Measurements from ENCODE around the gene GPER1.
A peak's percentile ranks its signal among the peaks of the same experiment; 100 is the strongest.

The GPER1 gene

DNA sequence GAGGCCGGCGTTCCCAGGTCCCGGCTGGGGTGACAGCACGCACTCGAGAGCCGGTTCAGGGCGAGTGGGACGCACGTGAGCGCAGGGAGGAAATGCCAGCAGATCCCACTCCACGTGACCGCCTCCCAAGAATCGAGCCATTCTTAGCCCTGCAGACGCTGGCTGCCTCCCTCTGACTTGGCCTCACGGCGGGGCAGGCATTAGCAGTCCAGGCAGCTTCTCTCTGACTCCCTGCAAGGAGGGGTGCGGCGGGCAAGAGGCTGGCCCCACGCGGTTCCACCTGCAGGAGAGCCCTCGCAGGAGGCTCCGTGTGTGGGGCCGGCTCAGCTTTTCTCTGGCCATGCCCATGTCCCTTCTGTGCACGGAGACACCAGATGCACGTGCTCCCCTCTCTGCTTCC lies 33.5 kb upstream of the GPER1 start:
- no peak for DNase-seq

DNA sequence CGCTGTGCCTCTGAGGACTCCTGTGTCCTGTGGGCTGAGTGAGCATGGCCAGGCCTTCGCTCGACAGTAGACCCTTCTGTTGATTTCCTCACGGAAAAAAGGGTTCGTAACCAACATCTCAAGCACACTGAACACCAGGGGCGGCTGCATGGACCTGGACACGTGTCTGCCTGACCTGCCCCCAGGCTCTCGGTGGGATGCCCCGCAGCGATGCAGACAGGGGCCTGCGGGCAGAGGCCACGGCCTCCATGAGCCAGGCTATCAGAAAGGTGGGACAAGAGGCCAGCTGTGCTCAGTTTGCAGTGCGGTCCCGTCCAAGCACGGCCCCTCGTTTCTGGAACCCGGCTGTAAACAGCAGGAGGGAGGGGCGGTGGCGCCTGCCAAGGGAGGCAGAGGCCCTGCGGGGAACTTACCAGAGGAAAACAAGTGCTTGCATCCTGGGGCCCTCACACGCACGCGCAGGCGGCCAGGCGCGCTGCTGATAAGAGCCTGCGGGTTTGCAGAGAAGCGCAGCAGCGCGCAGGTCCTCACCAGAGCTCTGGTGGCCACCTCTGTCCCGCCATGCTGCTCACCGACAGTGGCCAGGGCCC lies 33.0 kb upstream of the GPER1 start:
- DNase-seq = peak; percentile 64

DNA sequence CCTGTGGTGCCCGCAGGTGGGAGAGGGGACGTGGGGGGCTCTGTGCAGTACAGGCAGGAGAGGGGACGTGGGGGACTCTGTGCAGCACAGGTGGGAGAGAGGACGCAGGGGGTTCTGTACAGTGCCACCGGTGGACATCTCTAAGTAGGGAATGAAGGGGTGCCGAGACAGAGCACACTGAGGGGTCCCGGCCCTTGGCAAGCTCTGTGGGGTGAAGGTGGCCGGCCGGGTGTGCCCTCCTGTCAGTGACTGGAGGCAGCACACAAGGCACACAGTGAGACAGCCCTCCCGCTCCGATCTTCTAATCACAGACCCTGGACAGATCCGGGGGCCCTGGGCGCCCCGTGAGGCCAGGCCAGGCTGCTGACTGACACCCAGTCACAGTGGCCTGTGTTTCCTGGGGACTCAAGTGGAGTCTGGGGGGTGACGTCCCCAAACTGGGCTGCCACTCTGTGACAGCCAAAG lies 32.4 kb upstream of the GPER1 start:
- DNase-seq = no peak

DNA sequence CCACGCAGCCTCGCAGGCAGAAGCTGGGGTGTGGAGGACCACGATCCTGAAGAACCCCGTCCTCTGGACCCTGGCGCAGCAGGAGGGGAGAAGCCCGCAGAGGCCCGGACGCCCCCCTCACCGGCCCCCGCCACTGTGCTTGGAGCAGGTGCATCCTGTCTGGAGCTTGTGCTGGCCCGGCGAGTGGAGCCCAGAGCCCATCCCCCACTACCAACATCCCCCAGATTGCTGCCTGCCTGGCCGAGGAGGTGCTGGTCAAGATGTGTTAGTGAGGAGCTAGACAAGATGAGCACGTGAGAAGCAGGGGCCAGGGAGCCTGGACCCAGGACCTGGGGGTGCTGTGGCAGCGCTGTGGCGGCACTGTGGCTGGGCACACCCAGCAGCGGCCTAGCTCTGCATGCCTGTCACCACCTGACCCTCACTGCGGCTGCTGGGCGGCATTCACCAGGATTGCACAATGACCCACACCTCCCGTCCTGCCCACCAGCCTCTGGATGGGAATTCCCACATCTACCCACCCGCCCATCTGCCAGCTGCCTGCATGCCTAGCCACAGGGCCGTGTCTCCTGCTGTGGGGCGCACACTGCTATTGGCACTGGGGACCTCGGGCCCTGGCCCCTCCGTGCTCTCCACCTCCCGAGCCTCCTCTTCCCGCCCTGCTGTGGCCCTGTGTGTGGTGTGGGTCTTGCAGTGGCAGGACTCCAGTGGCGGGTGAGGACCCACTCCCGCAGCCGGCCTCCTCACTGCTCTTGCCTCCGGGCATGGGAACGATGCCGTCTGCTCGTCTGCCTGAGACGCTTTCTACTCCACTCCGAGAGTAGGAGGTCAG lies 31.7 kb upstream of the GPER1 start:
- DNase-seq = no peak

DNA sequence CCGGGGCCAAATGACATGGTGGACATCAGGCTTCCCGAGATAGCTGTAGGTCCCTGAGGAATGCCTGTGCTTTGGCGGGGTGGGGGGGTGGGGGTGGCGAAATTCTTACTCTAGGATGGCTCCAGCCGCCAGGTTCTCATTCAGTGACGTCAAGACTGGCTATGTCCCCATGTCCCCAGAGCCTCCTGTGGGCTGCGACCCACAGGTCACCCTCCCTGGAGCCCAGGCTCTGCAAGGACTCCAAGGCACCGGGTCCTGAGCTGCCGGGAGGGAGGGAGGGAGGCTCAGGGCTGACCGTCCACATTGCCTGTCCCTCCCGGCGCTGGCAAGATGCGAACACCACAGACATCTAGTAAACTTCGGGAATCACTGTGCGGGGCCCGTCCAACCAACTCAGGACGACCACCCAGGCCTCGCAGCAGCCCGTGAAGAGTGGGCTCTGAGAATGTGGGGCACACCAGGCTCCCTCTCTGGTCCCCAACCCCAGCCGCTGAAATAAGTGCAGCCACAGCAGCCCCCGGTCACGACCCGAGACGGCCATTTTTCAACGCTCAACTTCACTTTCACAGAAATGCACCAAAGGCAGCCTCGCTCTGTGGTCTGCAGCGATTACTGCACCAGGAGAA lies 31.0 kb upstream of the GPER1 start:
- no peak for DNase-seq

DNA sequence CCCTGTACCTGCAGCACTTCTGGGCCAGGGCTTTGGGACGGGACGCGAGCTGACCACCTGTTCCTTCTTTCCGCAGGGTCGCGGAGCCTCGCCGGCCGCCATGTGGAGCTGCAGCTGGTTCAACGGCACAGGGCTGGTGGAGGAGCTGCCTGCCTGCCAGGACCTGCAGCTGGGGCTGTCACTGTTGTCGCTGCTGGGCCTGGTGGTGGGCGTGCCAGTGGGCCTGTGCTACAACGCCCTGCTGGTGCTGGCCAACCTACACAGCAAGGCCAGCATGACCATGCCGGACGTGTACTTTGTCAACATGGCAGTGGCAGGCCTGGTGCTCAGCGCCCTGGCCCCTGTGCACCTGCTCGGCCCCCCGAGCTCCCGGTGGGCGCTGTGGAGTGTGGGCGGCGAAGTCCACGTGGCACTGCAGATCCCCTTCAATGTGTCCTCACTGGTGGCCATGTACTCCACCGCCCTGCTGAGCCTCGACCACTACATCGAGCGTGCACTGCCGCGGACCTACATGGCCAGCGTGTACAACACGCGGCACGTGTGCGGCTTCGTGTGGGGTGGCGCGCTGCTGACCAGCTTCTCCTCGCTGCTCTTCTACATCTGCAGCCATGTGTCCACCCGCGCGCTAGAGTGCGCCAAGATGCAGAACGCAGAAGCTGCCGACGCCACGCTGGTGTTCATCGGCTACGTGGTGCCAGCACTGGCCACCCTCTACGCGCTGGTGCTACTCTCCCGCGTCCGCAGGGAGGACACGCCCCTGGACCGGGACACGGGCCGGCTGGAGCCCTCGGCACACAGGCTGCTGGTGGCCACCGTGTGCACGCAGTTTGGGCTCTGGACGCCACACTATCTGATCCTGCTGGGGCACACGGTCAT lies 30.3 kb upstream of the GPER1 start:
- DNase-seq = no peak

DNA sequence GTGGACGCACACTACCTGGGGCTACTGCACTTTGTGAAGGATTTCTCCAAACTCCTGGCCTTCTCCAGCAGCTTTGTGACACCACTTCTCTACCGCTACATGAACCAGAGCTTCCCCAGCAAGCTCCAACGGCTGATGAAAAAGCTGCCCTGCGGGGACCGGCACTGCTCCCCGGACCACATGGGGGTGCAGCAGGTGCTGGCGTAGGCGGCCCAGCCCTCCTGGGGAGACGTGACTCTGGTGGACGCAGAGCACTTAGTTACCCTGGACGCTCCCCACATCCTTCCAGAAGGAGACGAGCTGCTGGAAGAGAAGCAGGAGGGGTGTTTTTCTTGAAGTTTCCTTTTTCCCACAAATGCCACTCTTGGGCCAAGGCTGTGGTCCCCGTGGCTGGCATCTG lies 29.6 kb upstream of the GPER1 start:
- no peak for DNase-seq

DNA sequence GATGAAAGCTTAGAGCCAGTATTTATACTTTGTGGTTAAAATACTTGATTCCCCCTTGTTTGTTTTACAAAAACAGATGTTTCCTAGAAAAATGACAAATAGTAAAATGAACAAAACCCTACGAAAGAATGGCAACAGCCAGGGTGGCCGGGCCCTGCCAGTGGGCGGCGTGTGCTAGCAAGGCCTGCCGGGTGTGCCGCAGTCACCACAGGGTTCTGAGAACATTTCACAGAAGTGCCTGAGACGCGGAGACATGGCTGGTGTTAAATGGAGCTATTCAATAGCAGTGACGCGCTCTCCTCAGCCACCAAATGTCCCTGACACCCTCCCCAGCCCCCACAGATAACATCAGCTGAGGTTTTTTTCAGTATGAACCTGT lies 29.1 kb upstream of the GPER1 start:
- DNase-seq = no peak

DNA sequence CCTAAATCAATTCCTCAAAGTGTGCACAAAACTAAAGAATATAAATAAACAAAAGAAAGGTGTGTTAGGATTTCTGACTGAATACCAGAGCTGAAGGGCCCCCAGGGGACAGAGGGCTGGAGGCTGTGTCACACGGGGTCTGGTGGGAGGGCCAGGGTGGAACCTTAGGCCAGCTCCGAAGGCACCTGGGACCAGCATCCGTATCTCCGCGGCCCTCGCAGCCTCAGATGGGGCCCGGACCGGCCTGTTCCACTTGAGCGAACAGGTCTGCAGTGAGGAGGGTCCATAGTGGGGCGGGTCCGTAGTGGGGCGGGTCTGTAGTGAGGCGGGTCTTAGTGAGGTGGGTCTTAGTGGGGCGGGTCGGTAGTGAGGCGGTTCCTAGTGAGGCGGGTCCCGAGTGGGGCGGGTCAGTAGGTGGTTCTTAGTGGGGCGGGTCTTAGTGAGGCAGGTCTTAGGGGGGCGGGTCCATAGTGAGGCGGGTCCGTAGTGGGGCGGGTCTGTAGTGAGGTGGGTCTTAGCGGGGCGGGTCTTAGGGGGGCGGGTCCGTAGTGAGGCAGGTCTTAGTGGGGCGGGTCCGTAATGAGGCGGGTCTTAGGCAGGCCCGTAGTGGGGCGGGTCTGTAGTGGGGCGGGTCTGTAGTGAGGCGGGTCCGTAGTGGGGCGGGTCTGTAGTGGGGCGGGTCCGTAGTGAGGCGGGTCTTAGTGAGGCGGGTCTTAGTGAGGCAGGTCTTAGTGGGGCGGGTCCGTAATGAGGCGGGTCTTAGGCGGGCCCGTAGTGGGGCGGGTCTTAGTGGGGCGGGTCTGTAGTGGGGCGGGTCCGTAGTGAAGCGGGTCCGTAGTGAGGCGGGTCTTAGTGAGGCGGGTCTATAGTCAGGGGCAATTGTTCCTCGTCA lies 28.5 kb upstream of the GPER1 start:
- DNase-seq = no peak

DNA sequence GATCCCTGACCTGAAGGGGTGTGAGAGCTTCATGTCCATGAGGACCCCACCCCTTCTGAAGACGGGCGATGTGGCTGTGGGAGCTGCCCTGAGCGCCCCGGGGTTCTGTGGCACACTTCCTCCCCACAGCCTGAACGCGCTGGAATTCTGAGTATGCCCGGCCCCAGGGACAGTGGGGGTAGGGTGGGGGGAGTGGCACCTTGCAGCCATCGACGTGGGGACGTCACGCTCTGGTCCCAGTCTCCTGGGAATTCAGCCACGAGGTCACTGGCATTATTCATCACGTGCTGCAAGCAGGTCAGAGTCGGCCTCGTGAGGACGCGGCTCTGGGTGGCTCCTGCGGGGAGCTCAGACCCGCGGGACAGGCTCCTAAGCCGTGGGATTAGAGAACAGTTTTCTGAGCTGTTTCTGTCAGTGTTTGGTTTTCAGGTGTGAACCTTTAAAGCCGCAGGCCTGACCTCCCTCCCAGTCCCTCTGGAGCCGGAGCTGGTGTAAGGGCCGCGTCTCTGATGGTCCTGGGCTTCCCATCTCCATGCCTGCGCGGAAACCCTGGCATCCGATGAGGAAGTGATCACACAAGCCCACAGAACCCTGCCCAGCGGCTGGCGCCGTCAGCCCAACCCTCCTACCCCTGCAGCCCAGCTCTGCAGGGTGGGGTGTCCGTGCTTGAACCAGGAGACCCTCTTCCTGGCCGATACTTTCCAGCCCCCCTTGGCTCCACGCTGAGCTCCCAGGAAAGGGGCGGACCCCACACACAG lies 27.4 kb upstream of the GPER1 start:
- no peak for DNase-seq

DNA sequence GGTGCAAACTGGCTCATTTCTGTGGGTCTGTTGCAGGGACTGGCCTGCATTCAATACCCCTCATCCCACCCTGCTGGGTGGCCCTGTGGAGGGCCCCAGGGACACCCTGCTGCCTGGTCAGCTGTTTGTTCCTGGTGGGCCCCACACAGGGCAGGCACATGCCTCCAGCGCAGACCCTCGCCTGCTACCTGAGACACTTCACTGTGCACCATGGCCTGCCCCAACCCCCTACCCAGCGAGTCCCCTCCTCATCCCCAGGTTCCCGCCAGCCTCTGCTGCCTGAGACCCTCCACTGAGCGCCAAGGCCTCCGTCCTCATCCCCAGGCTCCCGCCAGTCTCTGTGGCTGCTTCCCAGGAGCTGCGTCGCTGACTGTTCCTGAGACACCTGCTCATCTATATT lies 26.7 kb upstream of the GPER1 start:
- no peak for DNase-seq

DNA sequence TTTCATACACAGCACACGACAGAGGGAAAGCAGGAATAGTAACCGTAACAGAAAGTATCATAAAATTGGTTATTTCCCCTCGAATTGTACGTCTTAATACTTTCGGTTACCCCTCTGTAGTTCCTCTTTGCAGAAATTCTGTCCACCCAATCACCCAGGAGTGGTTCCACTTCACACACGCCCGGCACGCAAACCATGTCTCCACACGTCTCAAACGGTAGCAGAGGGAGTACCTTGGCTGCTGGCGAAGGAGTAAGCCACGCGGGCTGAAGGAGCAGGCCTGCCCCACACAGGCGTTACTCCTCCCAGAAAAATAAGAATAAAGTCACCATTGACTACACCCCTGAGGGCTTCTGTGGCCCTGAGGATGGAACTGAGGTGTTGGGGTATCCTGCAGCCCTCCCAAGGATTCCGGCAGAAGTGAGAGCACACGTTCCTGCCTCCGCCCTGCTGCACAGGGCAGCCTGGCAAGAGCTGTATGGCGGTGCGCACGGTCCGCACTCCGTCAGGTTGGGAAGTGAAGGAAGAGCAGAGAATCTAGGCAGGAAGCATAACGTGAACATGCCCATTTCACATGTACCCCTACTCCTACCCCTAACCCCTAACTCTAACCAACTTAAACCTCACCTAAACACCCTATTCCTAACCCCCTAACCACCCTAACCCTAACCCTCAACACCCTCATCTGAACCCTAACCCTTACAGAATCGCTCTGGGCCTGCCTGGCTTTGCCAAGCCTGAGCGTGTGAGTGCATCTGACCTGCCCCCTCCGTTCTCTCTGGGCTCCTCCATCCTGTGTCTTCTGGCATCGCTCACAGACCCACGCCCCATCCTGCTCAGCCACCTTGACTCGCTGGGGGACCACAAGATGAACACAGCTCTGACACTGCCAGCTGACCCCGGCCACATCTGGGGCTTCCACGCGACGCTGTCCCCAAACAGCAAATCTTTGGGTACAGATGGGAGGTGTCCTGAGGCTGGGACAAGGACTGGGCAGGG lies 25.3 kb upstream of the GPER1 start:
- DNase-seq = no peak

DNA sequence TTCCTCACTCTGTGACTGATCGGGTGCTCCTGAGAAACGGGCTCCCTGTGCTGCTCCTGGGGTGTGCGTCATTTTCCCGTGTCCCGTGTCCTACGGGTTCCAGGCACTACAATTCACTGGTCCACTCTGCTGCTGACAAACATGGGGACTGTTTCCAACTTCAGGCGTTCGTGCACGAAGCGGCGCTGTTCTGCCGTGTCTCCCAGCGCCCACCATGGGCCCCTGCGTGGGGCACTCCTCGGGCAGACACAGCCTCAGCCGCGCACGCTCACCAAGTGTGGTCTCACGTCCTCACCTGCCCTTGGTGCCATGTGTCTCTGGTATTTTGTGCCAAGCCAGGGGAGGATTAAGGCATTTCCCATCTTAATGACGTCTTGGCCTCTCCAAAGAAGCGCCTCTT lies 24.6 kb upstream of the GPER1 start:
- no peak for DNase-seq

DNA sequence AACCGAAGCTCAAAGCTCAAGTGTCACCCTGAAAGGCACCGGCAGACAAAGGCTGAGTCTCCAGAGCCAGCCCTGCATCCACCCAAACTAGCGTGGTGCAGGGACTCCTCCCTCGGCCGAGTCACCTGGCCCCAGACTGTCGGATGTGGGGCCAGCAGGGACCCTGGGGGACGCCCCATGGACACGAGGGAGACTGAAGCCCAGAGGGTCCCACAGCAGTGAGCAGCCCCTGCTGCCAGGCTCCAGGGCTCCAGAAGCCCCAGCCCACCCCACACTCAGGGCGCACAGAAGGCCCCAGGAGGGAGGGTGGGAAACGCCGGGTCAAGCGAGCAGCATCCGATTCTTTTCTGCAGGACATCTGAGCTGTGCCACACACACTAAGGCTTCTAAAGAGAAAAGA lies 23.3 kb upstream of the GPER1 start:
- no peak for DNase-seq

DNA sequence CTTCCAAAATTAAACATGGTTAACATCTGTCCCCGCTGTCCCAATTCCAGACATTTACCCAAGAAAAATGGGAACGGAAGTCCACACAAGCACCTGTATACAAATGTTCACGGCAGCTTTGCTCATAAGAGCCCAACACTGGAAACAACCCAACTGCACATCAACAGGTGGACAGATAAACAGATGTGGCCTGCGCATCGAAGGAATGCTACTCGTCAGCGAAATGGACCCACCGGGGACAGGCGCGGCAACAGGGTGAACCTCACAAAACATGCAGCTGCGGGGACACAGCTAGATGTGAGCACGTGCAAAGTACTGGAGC lies 22.7 kb upstream of the GPER1 start:
- no peak for DNase-seq

DNA sequence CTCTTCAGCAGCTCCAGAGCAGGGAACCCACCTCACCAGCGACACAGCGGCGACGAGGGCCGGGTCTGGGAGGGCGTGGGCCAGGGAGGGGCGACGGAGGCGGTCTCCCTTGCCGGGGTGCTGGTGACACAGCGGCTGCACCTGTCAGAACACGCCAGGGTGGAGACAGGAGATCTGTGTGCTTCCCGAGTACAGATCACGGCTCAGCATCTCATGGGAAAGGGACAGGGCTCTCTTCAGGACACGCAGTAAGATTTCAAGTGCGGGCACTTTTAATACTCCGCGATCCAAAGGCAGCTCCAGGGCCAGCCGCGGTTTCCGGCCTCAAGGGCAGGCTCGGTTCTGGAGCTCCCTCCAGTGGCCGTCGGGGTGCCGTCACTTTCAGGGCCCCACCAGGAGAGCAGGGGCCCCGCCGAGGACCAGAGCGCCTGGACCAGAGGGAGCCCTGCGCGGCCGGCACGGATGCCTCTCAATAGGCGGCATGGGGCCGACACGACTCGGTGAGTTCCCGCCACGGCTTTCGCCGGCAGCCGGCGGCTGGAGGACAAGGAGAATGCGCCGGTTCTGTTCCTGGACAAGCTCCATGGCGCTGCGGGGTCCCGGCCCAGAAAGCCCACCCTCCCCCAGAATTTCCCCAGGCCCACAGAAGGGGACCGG lies 22.2 kb upstream of the GPER1 start:
- peak; percentile 86 for DNase-seq

DNA sequence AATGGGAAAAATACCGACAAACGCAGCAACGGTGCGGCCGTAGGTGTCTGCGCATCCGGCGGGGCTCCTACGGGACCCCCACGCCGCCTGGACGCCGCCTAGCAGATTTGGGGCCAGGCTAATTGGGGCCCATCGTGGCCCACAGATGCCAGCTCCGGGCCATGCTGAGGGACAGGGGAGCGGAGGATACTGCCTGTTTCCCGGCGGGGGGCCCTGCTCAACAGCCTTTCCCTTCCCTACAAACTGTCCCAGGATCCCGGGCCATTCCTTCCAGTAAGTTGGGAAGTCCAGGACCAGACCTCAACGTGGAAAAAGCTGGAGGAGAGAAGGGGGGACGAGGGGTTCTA lies 21.7 kb upstream of the GPER1 start:
- no peak for DNase-seq

DNA sequence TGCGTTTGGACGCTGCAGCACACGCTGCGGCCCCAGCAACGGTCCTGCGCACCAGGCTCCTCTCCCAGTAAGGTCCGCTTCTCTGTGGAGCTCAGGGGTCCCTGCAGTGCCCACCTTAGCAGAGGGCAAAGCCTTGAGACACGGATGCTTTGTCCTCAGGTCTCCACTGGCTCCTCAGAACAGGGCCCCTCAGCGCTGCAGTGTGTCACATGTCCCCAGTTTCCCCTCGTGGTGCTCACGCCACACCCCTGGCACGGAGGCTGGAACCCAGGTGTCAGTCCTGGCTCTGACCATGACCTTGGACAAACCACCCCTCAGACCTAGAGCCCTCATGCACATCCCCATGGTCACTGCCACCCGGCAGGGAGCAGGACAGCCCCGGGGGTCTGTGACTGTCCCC lies 19.9 kb upstream of the GPER1 start:
- DNase-seq = no peak

DNA sequence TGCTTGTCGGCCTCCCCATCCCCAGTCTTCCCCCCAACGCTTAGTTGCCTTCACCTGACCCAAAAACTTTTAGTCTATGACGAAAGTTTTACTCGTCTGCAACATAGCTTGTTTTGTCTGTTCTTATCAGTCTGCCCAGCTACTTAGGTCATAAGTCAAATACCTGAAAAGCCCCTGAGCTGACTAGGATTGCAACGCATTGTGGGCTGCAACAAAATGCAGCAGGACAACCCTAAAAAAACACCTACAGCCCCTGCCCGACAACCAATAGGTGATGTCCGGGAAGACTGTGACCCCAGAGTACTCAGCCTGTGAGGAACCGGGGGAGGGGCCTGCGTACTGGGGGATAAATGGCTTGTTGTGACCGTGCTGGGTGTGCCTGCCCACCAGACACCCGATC lies 19.3 kb upstream of the GPER1 start:
- no peak for DNase-seq

DNA sequence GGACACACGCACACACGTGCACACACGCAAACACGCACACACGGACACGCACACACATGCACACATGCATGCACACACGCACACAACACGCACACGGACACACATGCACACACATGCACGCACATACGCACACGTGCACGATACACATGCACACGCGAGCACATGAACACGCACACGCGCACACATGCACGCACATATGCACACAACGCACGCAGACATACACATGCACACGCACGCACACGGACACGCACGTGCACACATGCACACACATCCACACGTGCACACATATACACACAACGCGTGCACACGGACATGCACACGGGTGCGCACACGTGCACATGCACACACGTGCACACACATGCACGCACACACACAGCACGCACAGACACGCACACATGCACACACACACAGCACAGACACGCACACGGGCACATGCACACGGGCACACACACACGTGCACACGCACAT lies 17.3 kb upstream of the GPER1 start:
- DNase-seq = no peak

Measured in activated CD4-positive, CD25-positive, alpha-beta regulatory T cell treated with anti-CD3 and anti-CD28 coated beads, Interleukin-2, amount 50 U/mL, for 72 hours (primary cell).